ENCODE data around the gene CENPO.
A peak's percentile ranks its signal among the peaks of the same experiment; 100 is the strongest.

The CENPO gene

GRCh38 chr2:24785671-24786321, 7.4 kb upstream of the CENPO start:
- no peak overlapping the region for H3K4me3 ChIP-seq (replicated peaks in 1 of 2; ENCODE audit: low read depth in 2 of 2, low read length in 2 of 2)
- no peak for DNase-seq (ENCODE audit: low read depth in 2 of 2)
- TF ChIP-seq, protein P1, sequence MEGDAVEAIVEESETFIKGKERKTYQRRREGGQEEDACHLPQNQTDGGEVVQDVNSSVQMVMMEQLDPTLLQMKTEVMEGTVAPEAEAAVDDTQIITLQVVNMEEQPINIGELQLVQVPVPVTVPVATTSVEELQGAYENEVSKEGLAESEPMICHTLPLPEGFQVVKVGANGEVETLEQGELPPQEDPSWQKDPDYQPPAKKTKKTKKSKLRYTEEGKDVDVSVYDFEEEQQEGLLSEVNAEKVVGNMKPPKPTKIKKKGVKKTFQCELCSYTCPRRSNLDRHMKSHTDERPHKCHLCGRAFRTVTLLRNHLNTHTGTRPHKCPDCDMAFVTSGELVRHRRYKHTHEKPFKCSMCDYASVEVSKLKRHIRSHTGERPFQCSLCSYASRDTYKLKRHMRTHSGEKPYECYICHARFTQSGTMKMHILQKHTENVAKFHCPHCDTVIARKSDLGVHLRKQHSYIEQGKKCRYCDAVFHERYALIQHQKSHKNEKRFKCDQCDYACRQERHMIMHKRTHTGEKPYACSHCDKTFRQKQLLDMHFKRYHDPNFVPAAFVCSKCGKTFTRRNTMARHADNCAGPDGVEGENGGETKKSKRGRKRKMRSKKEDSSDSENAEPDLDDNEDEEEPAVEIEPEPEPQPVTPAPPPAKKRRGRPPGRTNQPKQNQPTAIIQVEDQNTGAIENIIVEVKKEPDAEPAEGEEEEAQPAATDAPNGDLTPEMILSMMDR (IDR thresholded peaks at IDR 0.05; ENCODE audit: low read depth, low read length): no peak

DNA sequence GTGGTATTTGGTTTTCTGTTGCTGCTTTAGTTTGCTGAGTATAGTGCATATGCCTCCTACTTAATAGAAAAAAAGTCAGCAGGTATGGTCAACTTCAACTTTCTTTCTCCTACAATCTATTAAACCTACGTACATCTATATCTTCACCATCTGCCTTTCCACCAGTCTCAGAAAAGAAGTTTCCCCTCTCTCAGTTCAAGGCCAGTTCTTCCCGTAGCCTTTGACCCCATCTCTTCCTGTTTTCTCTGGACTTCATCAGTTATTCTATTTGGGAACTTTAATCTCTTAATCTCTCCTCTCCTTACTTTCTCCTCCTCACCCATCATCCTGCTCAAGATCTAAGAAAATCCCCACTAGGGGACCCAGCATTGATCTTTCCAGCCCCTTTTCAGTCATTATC, 5.7 kb upstream of the CENPO start:
- no peak overlapping the region for H3K4me3 ChIP-seq (replicated peaks in 1 of 2; ENCODE audit: low read depth in 2 of 2, low read length in 2 of 2)
- TF ChIP-seq, protein P1 (IDR thresholded peaks at IDR 0.05; ENCODE audit: low read depth, low read length): no peak
- DNase-seq (ENCODE audit: low read depth in 2 of 2): no peak

- DNase-seq (ENCODE audit: low read depth in 2 of 2): no peak
- TF ChIP-seq, protein P1 (IDR thresholded peaks at IDR 0.05; ENCODE audit: low read depth, low read length): no peak
- H3K4me3 ChIP-seq (replicated peaks in 1 of 2; ENCODE audit: low read depth in 2 of 2, low read length in 2 of 2): no peak overlapping the region
Measured at GRCh38 chr2:24788816-24789215, 4.4 kb upstream of the CENPO start.

- no peak overlapping the region for H3K4me3 ChIP-seq (replicated peaks in 1 of 2; ENCODE audit: low read depth in 2 of 2, low read length in 2 of 2)
- TF ChIP-seq, protein P1 (IDR thresholded peaks at IDR 0.05; ENCODE audit: low read depth, low read length): no peak
- no peak for DNase-seq (ENCODE audit: low read depth in 2 of 2)
Measured at GRCh38 chr2:24791452-24791851, 1.8 kb upstream of the CENPO start.

GRCh38 chr2:24792542-24792873, 717 bp upstream of the CENPO start:
- no peak for DNase-seq (ENCODE audit: low read depth in 2 of 2)
- TF ChIP-seq, protein P1 (IDR thresholded peaks at IDR 0.05; ENCODE audit: low read depth, low read length): no peak
- H3K4me3 ChIP-seq (replicated peaks in 1 of 2; ENCODE audit: low read depth in 2 of 2, low read length in 2 of 2): peak overlapping the region; percentile 81 to 85

- H3K4me3 ChIP-seq (replicated peaks in 1 of 2; ENCODE audit: low read depth in 2 of 2, low read length in 2 of 2): peak overlapping the region; percentile 81 to 85
- TF ChIP-seq, protein P1 (IDR thresholded peaks at IDR 0.05; ENCODE audit: low read depth, low read length): no peak
- peak; percentile 36 to 49 for DNase-seq (ENCODE audit: low read depth in 2 of 2)
Measured at GRCh38 chr2:24793761-24794435, 673 bp downstream of the CENPO start.

Data from cardiac fibroblast (primary cell).